HEK293 (cell line): ENCODE data around the gene TOP3A.

Experiments used
- CTCF ChIA-PET: fragments of 350-600 bp; formaldehyde crosslinking; extraction: SDS; loops from one replicate; lab custom pipeline; 2021; ENCODE audit warnings: antibody characterized with exemption; lab: Yijun Ruan, JAX
- POLR2A ChIA-PET: fragments of 300-600 bp; formaldehyde crosslinking; extraction: SDS; loops from one replicate; lab custom pipeline; 2020; ENCODE audit warnings: antibody characterized with exemption, inconsistent platforms; lab: Yijun Ruan, JAX
- H3K27ac ChIP-seq: fragments of 200-500 bp; sonication (Bioruptor generic); 2 replicates; pipeline ENCODE4 v1.5.1; 2014; ENCODE audit warnings: low read depth, low read length, control low read depth, inconsistent platforms; ENCODE audit errors: extremely low read depth
- H3K36me3 ChIP-seq, 2 experiments: fragments of 200-500 bp in 1 of 2; sonication (Bioruptor generic) in 1 of 2; 1 replicate in 1 of 2; 2 replicates in 1 of 2; pipeline ENCODE4 v1.5.1; 2014 to 2017; ENCODE audit warnings: inconsistent platforms in 2 of 2, low read length in 2 of 2; ENCODE audit not compliant: control insufficient read depth in 2 of 2, insufficient read depth in 1 of 2
- H3K4me1 ChIP-seq: fragments of 200-500 bp; sonication (Bioruptor generic); 2 replicates; pipeline ENCODE4 v1.5.1; 2014; ENCODE audit warnings: mild to moderate bottlenecking, low read length, inconsistent platforms; ENCODE audit not compliant: control insufficient read depth, insufficient read depth
- H3K4me3 ChIP-seq: 2 replicates; pipeline ENCODE4 v1.5.1; 2011; ENCODE audit warnings: low read depth, mild to moderate bottlenecking, control low read depth, low read length, moderate library complexity
- H3K9me3 ChIP-seq: fragments of 200-500 bp; sonication (Bioruptor generic); 2 replicates; pipeline ENCODE4 v1.5.1; 2014; ENCODE audit warnings: low read depth, low read length, inconsistent platforms; ENCODE audit not compliant: control insufficient read depth, insufficient read depth
- EGR2 ChIP-seq: fragments of 450-650 bp; formaldehyde crosslinking; IDR thresholded peaks from 2 replicates; pipeline ENCODE4 v1.5.1; 2016; ENCODE audit warnings: low read depth, missing biosample characterization, missing genetic modification characterization
- RBAK ChIP-seq: fragments of 450-650 bp; formaldehyde crosslinking; IDR thresholded peaks from 2 replicates; pipeline ENCODE4 v1.5.1; 2016; ENCODE audit warnings: missing biosample characterization, missing genetic modification characterization
- ZBTB17 ChIP-seq: fragments of 450-650 bp; formaldehyde crosslinking; IDR thresholded peaks from 2 replicates; pipeline ENCODE4 v1.5.1; 2016; ENCODE audit warnings: missing biosample characterization, missing genetic modification characterization
- ZNF239 ChIP-seq: fragments of 450-650 bp; formaldehyde crosslinking; IDR thresholded peaks from 2 replicates; pipeline ENCODE4 v1.5.1; 2016; ENCODE audit warnings: missing biosample characterization, missing genetic modification characterization
- ZNF521 ChIP-seq: fragments of 450-650 bp; formaldehyde crosslinking; IDR thresholded peaks from 2 replicates; pipeline ENCODE4 v1.5.1; 2017; ENCODE audit warnings: missing biosample characterization, mild to moderate bottlenecking, missing genetic modification characterization
- ZNF610 ChIP-seq: fragments of 450-650 bp; formaldehyde crosslinking; IDR thresholded peaks from 2 replicates; pipeline ENCODE4 v1.5.1; 2016; ENCODE audit warnings: missing biosample characterization, missing genetic modification characterization, borderline replicate concordance
- ZNF830 ChIP-seq: fragments of 450-650 bp; IDR thresholded peaks from 2 replicates; pipeline ENCODE4 v1.5.0; 2018; ENCODE audit warnings: missing biosample characterization, missing genetic modification characterization, low read depth, mild to moderate bottlenecking, moderate library complexity
- ZSCAN16 ChIP-seq: fragments of 450-650 bp; formaldehyde crosslinking; IDR thresholded peaks from 2 replicates; pipeline ENCODE4 v1.5.1; 2016; ENCODE audit warnings: missing biosample characterization, missing genetic modification characterization
- ZXDB ChIP-seq: fragments of 450-650 bp; formaldehyde crosslinking; IDR thresholded peaks from 2 replicates; pipeline ENCODE4 v1.5.1; 2016; ENCODE audit warnings: missing biosample characterization, missing genetic modification characterization
- TF ChIP-seq, protein P1 (sequence below): fragments of 450-650 bp; formaldehyde crosslinking; IDR thresholded peaks from 2 replicates; pipeline ENCODE4 v1.5.1; 2016; ENCODE audit warnings: missing biosample characterization, missing genetic modification characterization
- TF ChIP-seq, protein P2 (sequence below): sonication (generic); formaldehyde crosslinking; IDR thresholded peaks from 2 replicates; pipeline ENCODE4 v1.8.1; 2022; ENCODE audit warnings: mild to moderate bottlenecking, moderate library complexity, missing genetic modification reagents
- TF ChIP-seq, protein P3 (sequence below): fragments of 450-650 bp; formaldehyde crosslinking; IDR thresholded peaks from 2 replicates; pipeline ENCODE4 v1.5.0; 2017; ENCODE audit warnings: missing biosample characterization, missing genetic modification characterization, borderline replicate concordance
- TF ChIP-seq, protein P4 (sequence below): fragments of 450-650 bp; formaldehyde crosslinking; IDR thresholded peaks from 2 replicates; pipeline ENCODE4 v1.5.1; 2017; ENCODE audit warnings: missing biosample characterization, mild to moderate bottlenecking, missing genetic modification characterization, moderate library complexity
- TF ChIP-seq, protein P5 (sequence below): fragments of 450-650 bp; formaldehyde crosslinking; IDR thresholded peaks from 2 replicates; pipeline ENCODE4 v1.5.1; 2016; ENCODE audit warnings: missing biosample characterization, missing genetic modification characterization
- TF ChIP-seq, protein P6 (sequence below): fragments of 450-650 bp; IDR thresholded peaks from 2 replicates; pipeline ENCODE4 v1.5.1; 2018; ENCODE audit warnings: missing biosample characterization, missing genetic modification characterization
- TF ChIP-seq, protein P7 (sequence below): fragments of 450-650 bp; formaldehyde crosslinking; conservative IDR thresholded peaks from 2 replicates; pipeline ENCODE4 v1.5.1; 2016; ENCODE audit warnings: low read depth, missing biosample characterization, missing genetic modification characterization

The TOP3A gene

DNA sequence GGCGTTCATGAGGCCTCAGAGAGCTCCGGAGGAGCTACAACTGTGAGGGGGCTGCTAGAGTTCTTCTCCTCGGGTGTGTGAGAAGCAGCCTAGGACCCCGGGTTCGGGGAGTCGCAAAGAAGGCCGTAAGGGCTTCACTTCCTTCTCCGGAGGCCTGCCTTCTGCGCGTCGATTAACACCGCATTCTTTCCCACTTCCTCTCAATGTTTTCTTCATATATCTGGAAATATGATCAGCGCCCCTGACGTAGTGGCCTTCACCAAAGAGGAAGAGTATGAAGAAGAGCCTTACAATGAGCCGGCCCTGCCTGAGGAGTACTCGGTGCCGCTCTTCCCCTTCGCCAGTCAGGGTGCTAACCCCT lies 748 bp upstream of the TOP3A start:
- peak overlapping the region; percentile 85 for H3K4me3 ChIP-seq
- CTCF ChIA-PET = interaction anchor here (1.0 to 1.1 kb wide), 2 partner anchors 49 to 665 kb away, joined by 3 read pairs; no protein-coding TSS in a partner anchor
- peaks cover 21% of the 10 kb centered on the region for H3K4me1 ChIP-seq
- H3K36me3 ChIP-seq = peaks cover 18 to 74% of the 10 kb centered on the region in 2 experiments
- peak overlapping the region; percentile 93 for H3K27ac ChIP-seq
- POLR2A ChIA-PET = no interaction called here
- TF ChIP-seq, protein P1, sequence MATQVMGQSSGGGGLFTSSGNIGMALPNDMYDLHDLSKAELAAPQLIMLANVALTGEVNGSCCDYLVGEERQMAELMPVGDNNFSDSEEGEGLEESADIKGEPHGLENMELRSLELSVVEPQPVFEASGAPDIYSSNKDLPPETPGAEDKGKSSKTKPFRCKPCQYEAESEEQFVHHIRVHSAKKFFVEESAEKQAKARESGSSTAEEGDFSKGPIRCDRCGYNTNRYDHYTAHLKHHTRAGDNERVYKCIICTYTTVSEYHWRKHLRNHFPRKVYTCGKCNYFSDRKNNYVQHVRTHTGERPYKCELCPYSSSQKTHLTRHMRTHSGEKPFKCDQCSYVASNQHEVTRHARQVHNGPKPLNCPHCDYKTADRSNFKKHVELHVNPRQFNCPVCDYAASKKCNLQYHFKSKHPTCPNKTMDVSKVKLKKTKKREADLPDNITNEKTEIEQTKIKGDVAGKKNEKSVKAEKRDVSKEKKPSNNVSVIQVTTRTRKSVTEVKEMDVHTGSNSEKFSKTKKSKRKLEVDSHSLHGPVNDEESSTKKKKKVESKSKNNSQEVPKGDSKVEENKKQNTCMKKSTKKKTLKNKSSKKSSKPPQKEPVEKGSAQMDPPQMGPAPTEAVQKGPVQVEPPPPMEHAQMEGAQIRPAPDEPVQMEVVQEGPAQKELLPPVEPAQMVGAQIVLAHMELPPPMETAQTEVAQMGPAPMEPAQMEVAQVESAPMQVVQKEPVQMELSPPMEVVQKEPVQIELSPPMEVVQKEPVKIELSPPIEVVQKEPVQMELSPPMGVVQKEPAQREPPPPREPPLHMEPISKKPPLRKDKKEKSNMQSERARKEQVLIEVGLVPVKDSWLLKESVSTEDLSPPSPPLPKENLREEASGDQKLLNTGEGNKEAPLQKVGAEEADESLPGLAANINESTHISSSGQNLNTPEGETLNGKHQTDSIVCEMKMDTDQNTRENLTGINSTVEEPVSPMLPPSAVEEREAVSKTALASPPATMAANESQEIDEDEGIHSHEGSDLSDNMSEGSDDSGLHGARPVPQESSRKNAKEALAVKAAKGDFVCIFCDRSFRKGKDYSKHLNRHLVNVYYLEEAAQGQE = no peak
- TF ChIP-seq, protein P2, sequence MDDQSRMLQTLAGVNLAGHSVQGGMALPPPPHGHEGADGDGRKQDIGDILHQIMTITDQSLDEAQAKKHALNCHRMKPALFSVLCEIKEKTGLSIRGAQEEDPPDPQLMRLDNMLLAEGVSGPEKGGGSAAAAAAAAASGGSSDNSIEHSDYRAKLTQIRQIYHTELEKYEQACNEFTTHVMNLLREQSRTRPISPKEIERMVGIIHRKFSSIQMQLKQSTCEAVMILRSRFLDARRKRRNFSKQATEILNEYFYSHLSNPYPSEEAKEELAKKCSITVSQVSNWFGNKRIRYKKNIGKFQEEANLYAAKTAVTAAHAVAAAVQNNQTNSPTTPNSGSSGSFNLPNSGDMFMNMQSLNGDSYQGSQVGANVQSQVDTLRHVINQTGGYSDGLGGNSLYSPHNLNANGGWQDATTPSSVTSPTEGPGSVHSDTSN (CRISPR knock-in tag) = 0 out of 2 replicates have a peak, but pooled peaks have one; percentile 6
- TF ChIP-seq ZNF521 (tag by site-specific recombination) (no peak), ZNF610 (tag by site-specific recombination) (no peak), ZXDB (tag by site-specific recombination) (no peak), ZSCAN16 (tag by site-specific recombination) (no peak), RBAK (tag by site-specific recombination) (no peak), ZNF239 (tag by site-specific recombination) (no peak), ZBTB17 (no peak), ZNF830 (no peak), EGR2 (no peak)
- TF ChIP-seq, protein P3, sequence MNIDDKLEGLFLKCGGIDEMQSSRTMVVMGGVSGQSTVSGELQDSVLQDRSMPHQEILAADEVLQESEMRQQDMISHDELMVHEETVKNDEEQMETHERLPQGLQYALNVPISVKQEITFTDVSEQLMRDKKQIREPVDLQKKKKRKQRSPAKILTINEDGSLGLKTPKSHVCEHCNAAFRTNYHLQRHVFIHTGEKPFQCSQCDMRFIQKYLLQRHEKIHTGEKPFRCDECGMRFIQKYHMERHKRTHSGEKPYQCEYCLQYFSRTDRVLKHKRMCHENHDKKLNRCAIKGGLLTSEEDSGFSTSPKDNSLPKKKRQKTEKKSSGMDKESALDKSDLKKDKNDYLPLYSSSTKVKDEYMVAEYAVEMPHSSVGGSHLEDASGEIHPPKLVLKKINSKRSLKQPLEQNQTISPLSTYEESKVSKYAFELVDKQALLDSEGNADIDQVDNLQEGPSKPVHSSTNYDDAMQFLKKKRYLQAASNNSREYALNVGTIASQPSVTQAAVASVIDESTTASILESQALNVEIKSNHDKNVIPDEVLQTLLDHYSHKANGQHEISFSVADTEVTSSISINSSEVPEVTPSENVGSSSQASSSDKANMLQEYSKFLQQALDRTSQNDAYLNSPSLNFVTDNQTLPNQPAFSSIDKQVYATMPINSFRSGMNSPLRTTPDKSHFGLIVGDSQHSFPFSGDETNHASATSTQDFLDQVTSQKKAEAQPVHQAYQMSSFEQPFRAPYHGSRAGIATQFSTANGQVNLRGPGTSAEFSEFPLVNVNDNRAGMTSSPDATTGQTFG (tag by site-specific recombination) = no peak
- TF ChIP-seq, protein P4, sequence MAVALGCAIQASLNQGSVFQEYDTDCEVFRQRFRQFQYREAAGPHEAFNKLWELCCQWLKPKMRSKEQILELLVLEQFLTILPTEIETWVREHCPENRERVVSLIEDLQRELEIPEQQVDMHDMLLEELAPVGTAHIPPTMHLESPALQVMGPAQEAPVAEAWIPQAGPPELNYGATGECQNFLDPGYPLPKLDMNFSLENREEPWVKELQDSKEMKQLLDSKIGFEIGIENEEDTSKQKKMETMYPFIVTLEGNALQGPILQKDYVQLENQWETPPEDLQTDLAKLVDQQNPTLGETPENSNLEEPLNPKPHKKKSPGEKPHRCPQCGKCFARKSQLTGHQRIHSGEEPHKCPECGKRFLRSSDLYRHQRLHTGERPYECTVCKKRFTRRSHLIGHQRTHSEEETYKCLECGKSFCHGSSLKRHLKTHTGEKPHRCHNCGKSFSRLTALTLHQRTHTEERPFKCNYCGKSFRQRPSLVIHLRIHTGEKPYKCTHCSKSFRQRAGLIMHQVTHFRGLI (tag by site-specific recombination) = no peak
- TF ChIP-seq, protein P5, sequence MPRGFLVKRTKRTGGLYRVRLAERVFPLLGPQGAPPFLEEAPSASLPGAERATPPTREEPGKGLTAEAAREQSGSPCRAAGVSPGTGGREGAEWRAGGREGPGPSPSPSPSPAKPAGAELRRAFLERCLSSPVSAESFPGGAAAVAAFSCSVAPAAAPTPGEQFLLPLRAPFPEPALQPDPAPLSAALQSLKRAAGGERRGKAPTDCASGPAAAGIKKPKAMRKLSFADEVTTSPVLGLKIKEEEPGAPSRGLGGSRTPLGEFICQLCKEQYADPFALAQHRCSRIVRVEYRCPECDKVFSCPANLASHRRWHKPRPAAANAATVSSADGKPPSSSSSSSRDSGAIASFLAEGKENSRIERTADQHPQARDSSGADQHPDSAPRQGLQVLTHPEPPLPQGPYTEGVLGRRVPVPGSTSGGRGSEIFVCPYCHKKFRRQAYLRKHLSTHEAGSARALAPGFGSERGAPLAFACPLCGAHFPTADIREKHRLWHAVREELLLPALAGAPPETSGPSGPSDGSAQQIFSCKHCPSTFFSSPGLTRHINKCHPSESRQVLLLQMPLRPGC (tag by site-specific recombination) = no peak
- TF ChIP-seq, protein P6, sequence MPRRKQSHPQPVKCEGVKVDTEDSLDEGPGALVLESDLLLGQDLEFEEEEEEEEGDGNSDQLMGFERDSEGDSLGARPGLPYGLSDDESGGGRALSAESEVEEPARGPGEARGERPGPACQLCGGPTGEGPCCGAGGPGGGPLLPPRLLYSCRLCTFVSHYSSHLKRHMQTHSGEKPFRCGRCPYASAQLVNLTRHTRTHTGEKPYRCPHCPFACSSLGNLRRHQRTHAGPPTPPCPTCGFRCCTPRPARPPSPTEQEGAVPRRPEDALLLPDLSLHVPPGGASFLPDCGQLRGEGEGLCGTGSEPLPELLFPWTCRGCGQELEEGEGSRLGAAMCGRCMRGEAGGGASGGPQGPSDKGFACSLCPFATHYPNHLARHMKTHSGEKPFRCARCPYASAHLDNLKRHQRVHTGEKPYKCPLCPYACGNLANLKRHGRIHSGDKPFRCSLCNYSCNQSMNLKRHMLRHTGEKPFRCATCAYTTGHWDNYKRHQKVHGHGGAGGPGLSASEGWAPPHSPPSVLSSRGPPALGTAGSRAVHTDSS (tag by site-specific recombination) = 0 out of 2 replicates have a peak, but pooled peaks have one; percentile 30
- TF ChIP-seq, protein P7, sequence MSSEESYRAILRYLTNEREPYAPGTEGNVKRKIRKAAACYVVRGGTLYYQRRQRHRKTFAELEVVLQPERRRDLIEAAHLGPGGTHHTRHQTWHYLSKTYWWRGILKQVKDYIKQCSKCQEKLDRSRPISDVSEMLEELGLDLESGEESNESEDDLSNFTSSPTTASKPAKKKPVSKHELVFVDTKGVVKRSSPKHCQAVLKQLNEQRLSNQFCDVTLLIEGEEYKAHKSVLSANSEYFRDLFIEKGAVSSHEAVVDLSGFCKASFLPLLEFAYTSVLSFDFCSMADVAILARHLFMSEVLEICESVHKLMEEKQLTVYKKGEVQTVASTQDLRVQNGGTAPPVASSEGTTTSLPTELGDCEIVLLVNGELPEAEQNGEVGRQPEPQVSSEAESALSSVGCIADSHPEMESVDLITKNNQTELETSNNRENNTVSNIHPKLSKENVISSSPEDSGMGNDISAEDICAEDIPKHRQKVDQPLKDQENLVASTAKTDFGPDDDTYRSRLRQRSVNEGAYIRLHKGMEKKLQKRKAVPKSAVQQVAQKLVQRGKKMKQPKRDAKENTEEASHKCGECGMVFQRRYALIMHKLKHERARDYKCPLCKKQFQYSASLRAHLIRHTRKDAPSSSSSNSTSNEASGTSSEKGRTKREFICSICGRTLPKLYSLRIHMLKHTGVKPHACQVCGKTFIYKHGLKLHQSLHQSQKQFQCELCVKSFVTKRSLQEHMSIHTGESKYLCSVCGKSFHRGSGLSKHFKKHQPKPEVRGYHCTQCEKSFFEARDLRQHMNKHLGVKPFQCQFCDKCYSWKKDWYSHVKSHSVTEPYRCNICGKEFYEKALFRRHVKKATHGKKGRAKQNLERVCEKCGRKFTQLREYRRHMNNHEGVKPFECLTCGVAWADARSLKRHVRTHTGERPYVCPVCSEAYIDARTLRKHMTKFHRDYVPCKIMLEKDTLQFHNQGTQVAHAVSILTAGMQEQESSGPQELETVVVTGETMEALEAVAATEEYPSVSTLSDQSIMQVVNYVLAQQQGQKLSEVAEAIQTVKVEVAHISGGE (tag by site-specific recombination) = no peak
- TF ChIP-seq, all 188 proteins: peak for 2
- H3K9me3 ChIP-seq = no peaks in the 10 kb centered on the region
